Mesenchymal stem cell (in vitro differentiated cells and primary cell): Measurements from ENCODE around the gene BCL2L11.

ENCODE experiments used
- DNase-seq: peaks from one replicate; pipeline ENCODE4 v3.0.0-alpha.2; 2013
- H2AFZ ChIP-seq: one replicate; pipeline ENCODE4 v1.6.1; 2013; ENCODE audit warnings: low read depth, mild to moderate bottlenecking, control low read depth, inconsistent platforms, low read length, moderate library complexity
- H2AK5ac ChIP-seq: 2 replicates; pipeline ENCODE4 v1.6.1; 2013; ENCODE audit warnings: low read length, moderate library complexity, mild to moderate bottlenecking, inconsistent platforms; ENCODE audit not compliant: severe bottlenecking
- H2BK120ac ChIP-seq: one replicate; pipeline ENCODE4 v1.6.1; 2013; ENCODE audit warnings: low read depth, mild to moderate bottlenecking, inconsistent platforms, low read length, moderate library complexity
- H2BK12ac ChIP-seq, 2 experiments: one replicate each; pipeline ENCODE4 v1.6.1; 2013; ENCODE audit warnings: inconsistent platforms in 2 of 2, low read length in 2 of 2, mild to moderate bottlenecking in 2 of 2, moderate library complexity in 2 of 2, control low read depth in 1 of 2
- H2BK15ac ChIP-seq: one replicate; pipeline ENCODE4 v1.6.1; 2013; ENCODE audit warnings: mild to moderate bottlenecking, low read depth, inconsistent platforms; ENCODE audit not compliant: poor library complexity, severe bottlenecking
- H2BK5ac ChIP-seq: 2 replicates; pipeline ENCODE4 v1.6.1; 2013; ENCODE audit warnings: low read depth, mild to moderate bottlenecking, low read length, control low read depth, inconsistent platforms; ENCODE audit not compliant: poor library complexity, severe bottlenecking
- H3K14ac ChIP-seq, 2 experiments: one replicate each; pipeline ENCODE4 v1.6.1; 2013; ENCODE audit warnings: inconsistent platforms in 2 of 2, low read length in 2 of 2, control low read depth in 1 of 2, mild to moderate bottlenecking in 1 of 2, moderate library complexity in 1 of 2
- H3K18ac ChIP-seq, 2 experiments: one replicate each; pipeline ENCODE4 v1.6.1; 2013; ENCODE audit warnings: inconsistent platforms in 2 of 2, low read length in 2 of 2, control low read depth in 1 of 2, low read depth in 1 of 2, mild to moderate bottlenecking in 1 of 2
- H3K23ac ChIP-seq, 2 experiments: one replicate each; pipeline ENCODE4 v1.6.1; 2013; ENCODE audit warnings: inconsistent platforms in 2 of 2, low read length in 2 of 2, mild to moderate bottlenecking in 2 of 2, moderate library complexity in 2 of 2, control low read depth in 1 of 2
- H3K27ac ChIP-seq: 2 replicates; pipeline ENCODE4 v1.5.1; 2013; ENCODE audit warnings: mild to moderate bottlenecking, moderate library complexity, low read length, control low read depth, inconsistent platforms; ENCODE audit not compliant: poor library complexity, severe bottlenecking
- H3K27me3 ChIP-seq, 2 experiments: 2 replicates each; pipeline versions ENCODE4 v1.6.1 to v1.7.0; 2013; ENCODE audit warnings: low read length in 2 of 2, mild to moderate bottlenecking in 2 of 2, moderate library complexity in 2 of 2, control low read depth in 1 of 2, inconsistent platforms in 1 of 2; ENCODE audit not compliant: control insufficient read depth in 1 of 2, insufficient read depth in 1 of 2
- H3K36me3 ChIP-seq, 2 experiments: 2 replicates each; pipeline versions ENCODE4 v1.6.1 to v1.7.0; 2013; ENCODE audit warnings: low read length in 2 of 2, control low read depth in 1 of 2, inconsistent platforms in 1 of 2, low read depth in 1 of 2, mild to moderate bottlenecking in 1 of 2; ENCODE audit not compliant: insufficient read depth in 2 of 2, control insufficient read depth in 1 of 2
- H3K4ac ChIP-seq, 2 experiments: one replicate each; pipeline ENCODE4 v1.6.1; 2013; ENCODE audit warnings: inconsistent platforms in 2 of 2, low read length in 2 of 2, mild to moderate bottlenecking in 2 of 2, moderate library complexity in 2 of 2, control low read depth in 1 of 2, low read depth in 1 of 2
- H3K4me1 ChIP-seq: 2 replicates; pipeline ENCODE4 v1.6.1; 2013; ENCODE audit warnings: low read depth, low read length, control low read depth; ENCODE audit not compliant: control insufficient read depth, insufficient read depth
- H3K4me2 ChIP-seq: 2 replicates; pipeline ENCODE4 v1.6.1; 2013; ENCODE audit warnings: low read length, mild to moderate bottlenecking, inconsistent platforms; ENCODE audit not compliant: poor library complexity, severe bottlenecking
- H3K4me3 ChIP-seq, 2 experiments: 2 replicates each; pipeline versions ENCODE4 v1.5.1 to v1.7.0; 2013; ENCODE audit warnings: low read length in 2 of 2, mild to moderate bottlenecking in 2 of 2, control low read depth in 1 of 2, low read depth in 1 of 2; ENCODE audit not compliant: insufficient read depth in 1 of 2
- H3K79me1 ChIP-seq: replicated peaks from 2 replicates; pipeline ENCODE4 v1.6.1; 2013; ENCODE audit warnings: mild to moderate bottlenecking, control low read depth, low read length, inconsistent platforms; ENCODE audit not compliant: poor library complexity, severe bottlenecking
- H3K9ac ChIP-seq: 2 replicates; pipeline ENCODE4 v1.7.0; 2013; ENCODE audit warnings: mild to moderate bottlenecking, low read length, moderate library complexity
- H3K9me3 ChIP-seq: 2 replicates; pipeline ENCODE4 v1.7.0; 2013; ENCODE audit warnings: mild to moderate bottlenecking, low read length; ENCODE audit not compliant: control insufficient read depth
- H4K8ac ChIP-seq: one replicate; pipeline ENCODE4 v1.6.1; 2013; ENCODE audit warnings: inconsistent platforms, mild to moderate bottlenecking, low read length, moderate library complexity
- H4K91ac ChIP-seq: one replicate; pipeline ENCODE4 v1.6.1; 2013; ENCODE audit warnings: mild to moderate bottlenecking, low read length, inconsistent platforms
- WGBS: methylation state at CpG from one replicate; pipeline ENCODE4 v1.1.7; 2013; ENCODE audit warnings: mixed read lengths; 5-methylcytosine and 5-hydroxymethylcytosine counted together

BCL2L11 gene

DNA sequence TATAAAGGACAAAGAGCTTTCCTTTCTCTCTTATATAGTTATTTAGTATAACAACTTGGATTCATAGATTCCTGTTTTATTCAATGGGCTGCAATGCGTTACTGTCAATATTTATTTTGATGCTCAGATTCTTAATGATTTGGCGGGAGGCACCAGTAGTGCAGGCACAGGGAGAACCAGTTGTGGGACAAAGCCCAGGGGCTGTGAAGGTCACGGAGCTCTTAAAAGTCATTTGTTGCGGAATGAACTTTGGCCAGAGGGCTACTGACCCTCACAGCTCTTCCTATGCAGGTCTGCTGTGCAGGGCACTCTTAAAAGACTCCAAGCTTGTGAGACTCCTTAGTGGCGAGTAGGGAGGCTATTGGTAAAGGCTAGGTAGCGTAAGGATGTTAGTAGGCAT is 34.0 kb downstream of the BCL2L11 start:
- Histone ChIP-seq H2BK5ac (no peak overlapping the region), H4K8ac (no peak overlapping the region), H3K4me3 (no peak overlapping the region), H3K9me3 (no peaks in the 10 kb centered on the region), H4K91ac (no peak overlapping the region), H2AFZ (no peak overlapping the region), H2BK120ac (no peak overlapping the region), H3K79me1 (peaks cover 31% of the 10 kb centered on the region), H2BK15ac (no peak overlapping the region), H3K18ac (no peak overlapping the region), H2AK5ac (no peak overlapping the region), H3K14ac (no peak overlapping the region), H3K9ac (no peak overlapping the region), H3K4me2 (no peak overlapping the region), H3K36me3 (peaks cover 7 to 42% of the 10 kb centered on the region in 2 experiments), H3K27me3 (no peaks in the 10 kb centered on the region), H3K27ac (no peak overlapping the region), H3K23ac (no peak overlapping the region), H3K4ac (no peak overlapping the region), H2BK12ac (no peak overlapping the region), H3K4me1 (peaks cover 4% of the 10 kb centered on the region)
- no peak for DNase-seq
- 89% methylated on average over 6 of the region's 6 CpGs for WGBS

DNA sequence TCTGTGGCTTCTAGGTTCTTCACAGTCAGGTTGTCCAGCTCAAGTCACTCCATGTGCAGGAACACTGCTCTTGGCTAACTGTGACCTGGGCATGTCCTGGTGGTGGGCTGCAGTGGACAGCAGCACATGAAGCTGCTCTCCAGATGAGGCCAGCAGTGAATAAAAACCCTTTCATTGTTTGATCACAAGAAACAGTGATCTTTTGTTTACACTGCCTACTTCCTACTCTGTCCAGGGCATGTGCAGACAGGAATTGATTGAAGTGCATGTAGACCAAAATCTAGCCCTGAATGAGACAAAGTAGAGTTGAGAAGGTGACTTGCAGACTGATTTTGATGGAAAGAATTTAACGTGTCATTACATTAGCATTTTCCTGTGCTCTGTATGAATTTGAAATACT is 34.9 kb downstream of the BCL2L11 start:
- WGBS: no CpG with 5 or more reads among the region's 1 CpG
- no peaks in the 10 kb centered on the region for H3K9me3 ChIP-seq
- peaks cover 31% of the 10 kb centered on the region for H3K79me1 ChIP-seq

DNA sequence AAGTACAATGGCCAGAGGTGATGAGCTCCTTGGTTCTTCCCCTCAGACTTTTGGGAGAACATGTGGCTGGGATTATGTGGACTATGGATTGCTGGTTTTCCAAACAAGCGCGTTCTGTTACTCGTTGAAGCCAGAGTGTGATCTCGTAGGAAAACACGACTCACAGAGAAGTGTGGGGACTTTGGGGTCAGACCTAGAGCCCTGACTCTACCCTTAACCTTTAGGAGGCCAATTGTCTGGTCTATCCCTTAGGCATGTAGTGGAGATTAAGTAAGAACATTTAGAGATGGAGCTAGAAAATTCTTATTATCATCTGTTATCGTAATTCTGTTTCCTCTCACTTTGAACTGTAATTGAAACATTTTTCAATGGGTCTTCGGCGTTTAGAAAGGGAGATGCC is 35.8 kb downstream of the BCL2L11 start:
- H3K14ac ChIP-seq: no peak overlapping the region
- H3K79me1 ChIP-seq: peaks cover 32% of the 10 kb centered on the region
- WGBS: 93% methylated on average over 8 of the region's 8 CpGs
- no peaks in the 10 kb centered on the region for H3K9me3 ChIP-seq
- H3K9ac ChIP-seq: no peak overlapping the region
- H4K8ac ChIP-seq: no peak overlapping the region
- no peak overlapping the region for H2AFZ ChIP-seq
- no peak overlapping the region for H3K23ac ChIP-seq
- no peak overlapping the region for H2BK12ac ChIP-seq
- no peak for DNase-seq
- H3K27ac ChIP-seq: no peak overlapping the region
- H2AK5ac ChIP-seq: no peak overlapping the region
- no peak overlapping the region for H4K91ac ChIP-seq
- no peak overlapping the region for H3K4ac ChIP-seq
- H2BK120ac ChIP-seq: no peak overlapping the region
- H3K4me2 ChIP-seq: no peak overlapping the region
- H3K36me3 ChIP-seq: peaks cover 7 to 45% of the 10 kb centered on the region in 2 experiments
- H3K4me3 ChIP-seq: no peak overlapping the region
- H3K18ac ChIP-seq: no peak overlapping the region
- H3K4me1 ChIP-seq: peaks cover 15% of the 10 kb centered on the region
- H2BK15ac ChIP-seq: no peak overlapping the region
- no peak overlapping the region for H2BK5ac ChIP-seq
- H3K27me3 ChIP-seq: no peaks in the 10 kb centered on the region

More for the DNA sequence above, 34.9 kb downstream of the BCL2L11 start:
- DNase-seq: no peak
- Histone ChIP-seq H3K14ac (no peak overlapping the region), H3K23ac (no peak overlapping the region), H3K27me3 (no peaks in the 10 kb centered on the region), H3K4me3 (no peak overlapping the region), H2BK120ac (no peak overlapping the region), H2BK5ac (no peak overlapping the region), H3K27ac (no peak overlapping the region), H3K4me1 (peaks cover 10% of the 10 kb centered on the region), H4K8ac (no peak overlapping the region), H2BK15ac (no peak overlapping the region), H2AK5ac (no peak overlapping the region), H3K9ac (no peak overlapping the region), H3K36me3 (peaks cover 7 to 47% of the 10 kb centered on the region in 2 experiments), H2AFZ (no peak overlapping the region), H3K18ac (no peak overlapping the region), H3K4ac (no peak overlapping the region), H4K91ac (no peak overlapping the region), H2BK12ac (no peak overlapping the region), H3K4me2 (no peak overlapping the region)

DNA sequence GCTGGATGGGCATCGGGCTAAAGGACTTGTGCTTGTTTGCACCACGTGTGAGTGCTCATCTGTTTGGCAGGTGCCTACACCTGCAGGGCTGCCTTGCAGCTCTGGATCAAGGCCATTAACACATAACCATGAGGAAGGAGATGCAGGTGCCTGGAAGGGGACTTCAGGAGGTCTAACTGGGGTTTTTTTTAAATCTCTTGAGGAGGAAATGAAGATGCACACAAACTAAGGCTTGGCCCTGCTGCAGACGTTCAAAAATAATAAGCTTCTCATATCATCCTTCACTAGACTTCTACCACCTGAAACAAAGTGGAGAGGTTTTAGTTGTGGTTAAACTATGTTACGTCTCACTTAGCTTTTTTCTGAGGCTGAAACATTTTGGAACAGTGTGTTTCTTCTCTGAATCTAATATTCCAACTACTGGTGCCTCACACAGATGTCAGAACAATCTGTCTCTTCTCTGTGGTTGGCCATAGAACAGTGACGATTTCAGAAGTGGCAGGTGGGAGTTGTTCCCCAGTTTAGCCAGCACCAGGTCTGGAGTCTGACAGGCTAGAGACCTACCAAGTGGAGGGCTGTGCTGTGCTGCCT is 36.5 kb downstream of the BCL2L11 start:
- peaks cover 2 to 49% of the 10 kb centered on the region in 2 experiments for H3K36me3 ChIP-seq
- no peak overlapping the region for H3K23ac ChIP-seq
- H3K27ac ChIP-seq: no peak overlapping the region
- H2BK12ac ChIP-seq: no peak overlapping the region
- no peak overlapping the region for H3K4me3 ChIP-seq
- H3K4me2 ChIP-seq: no peak overlapping the region
- no peak for DNase-seq
- no peak overlapping the region for H3K14ac ChIP-seq
- no peak overlapping the region for H4K8ac ChIP-seq
- no peaks in the 10 kb centered on the region for H3K27me3 ChIP-seq
- no peak overlapping the region for H2BK15ac ChIP-seq
- H3K4me1 ChIP-seq: peaks cover 15% of the 10 kb centered on the region
- no peak overlapping the region for H2AK5ac ChIP-seq
- no peak overlapping the region for H2BK120ac ChIP-seq
- 96% methylated on average over 3 of the region's 5 CpGs for WGBS
- H3K4ac ChIP-seq: no peak overlapping the region
- H4K91ac ChIP-seq: no peak overlapping the region
- no peak overlapping the region for H2AFZ ChIP-seq
- peaks cover 37% of the 10 kb centered on the region for H3K79me1 ChIP-seq
- H3K18ac ChIP-seq: no peak overlapping the region
- H3K9ac ChIP-seq: no peak overlapping the region
- H2BK5ac ChIP-seq: no peak overlapping the region
- H3K9me3 ChIP-seq: no peaks in the 10 kb centered on the region
